Neural crest cell (in vitro differentiated cells): ENCODE measurements around the gene LRRC31. TPM values are rescaled to one million over a fixed set of nuclear protein-coding genes. Genes with fewer than 3 reads are reported as not detected.
A peak's percentile ranks its signal among the peaks of the same experiment; 100 is the strongest.

ENCODE experiments used
- DNase-seq: peaks from one replicate; pipeline ENCODE4 v3.0.0; 2021; ENCODE audit warnings: low read depth, mixed read lengths, low spot score
- H3K27ac Mint-ChIP-seq: one replicate; pipeline ENCODE4 v1.8.0; 2021; ENCODE audit warnings: mild to moderate bottlenecking, mixed read lengths; ENCODE audit not compliant: unreplicated experiment
- H3K27me3 Mint-ChIP-seq: 2 replicates; pipeline ENCODE4 v1.8.0; 2021; ENCODE audit warnings: low read depth, mild to moderate bottlenecking, mixed read lengths
- H3K36me3 Mint-ChIP-seq: 2 replicates; pipeline ENCODE4 v1.8.0; 2021; ENCODE audit warnings: low read depth, mild to moderate bottlenecking, mixed read lengths
- H3K4me1 Mint-ChIP-seq: 2 replicates; pipeline ENCODE4 v1.8.0; 2021; ENCODE audit warnings: mixed read lengths
- H3K4me3 Mint-ChIP-seq: one replicate; pipeline ENCODE4 v1.8.0; 2021; ENCODE audit warnings: mild to moderate bottlenecking, mixed read lengths
- H3K9me3 Mint-ChIP-seq: 2 replicates; pipeline ENCODE4 v1.8.0; 2021; ENCODE audit warnings: mixed read lengths
- CTCF ChIP-seq: fragments of 200-600 bp; sonication (generic); conservative IDR thresholded peaks from 2 replicates; pipeline ENCODE4 v1.5.0; 2021; ENCODE audit warnings: antibody characterized with exemption, mild to moderate bottlenecking
- total RNA-seq: library from RNA; stranded (reverse); gene quantifications from 2 replicates; pipeline ENCODE4 v1.2.1, GENCODE V29; 2021

LRRC31 gene
- total RNA-seq, 1 donor from 2014 or later = not detected

DNA sequence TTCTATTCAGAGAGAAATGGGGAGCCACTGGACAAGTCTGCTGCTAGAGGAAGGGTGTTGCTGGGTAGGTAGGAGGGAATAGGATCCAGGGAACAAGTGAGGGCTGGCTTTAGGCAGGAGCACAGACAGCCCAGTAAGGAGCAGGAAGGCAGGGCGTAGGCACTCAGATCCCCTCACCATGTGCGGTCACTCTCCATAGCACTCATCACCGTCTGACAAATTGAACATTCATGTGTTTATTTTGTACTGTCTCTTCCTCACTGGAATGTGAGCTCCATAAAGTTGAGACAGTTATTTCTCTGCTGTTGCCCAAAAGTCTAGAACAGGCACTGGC, 32.8 kb downstream of the LRRC31 start:
- peaks cover 11% of the 10 kb centered on the region for H3K4me1 Mint-ChIP-seq
- DNase-seq = no peak
- H3K9me3 Mint-ChIP-seq = peaks cover 3% of the 10 kb centered on the region
- H3K4me3 Mint-ChIP-seq = no peak overlapping the region
- H3K36me3 Mint-ChIP-seq = no peaks in the 10 kb centered on the region
- H3K27me3 Mint-ChIP-seq = no peaks in the 10 kb centered on the region
- no peak for TF ChIP-seq CTCF
- peak overlapping the region; percentile 40 for H3K27ac Mint-ChIP-seq

GRCh38 chr3:169836078-169836941, 33.4 kb downstream of the LRRC31 start:
- Mint-ChIP-seq H3K9me3 (peaks cover 3% of the 10 kb centered on the region), H3K36me3 (no peaks in the 10 kb centered on the region), H3K4me3 (no peak overlapping the region), H3K4me1 (peaks cover 11% of the 10 kb centered on the region), H3K27ac (peak overlapping the region; percentile 40), H3K27me3 (no peaks in the 10 kb centered on the region)
- TF ChIP-seq CTCF = no peak
- no peak for DNase-seq

DNA sequence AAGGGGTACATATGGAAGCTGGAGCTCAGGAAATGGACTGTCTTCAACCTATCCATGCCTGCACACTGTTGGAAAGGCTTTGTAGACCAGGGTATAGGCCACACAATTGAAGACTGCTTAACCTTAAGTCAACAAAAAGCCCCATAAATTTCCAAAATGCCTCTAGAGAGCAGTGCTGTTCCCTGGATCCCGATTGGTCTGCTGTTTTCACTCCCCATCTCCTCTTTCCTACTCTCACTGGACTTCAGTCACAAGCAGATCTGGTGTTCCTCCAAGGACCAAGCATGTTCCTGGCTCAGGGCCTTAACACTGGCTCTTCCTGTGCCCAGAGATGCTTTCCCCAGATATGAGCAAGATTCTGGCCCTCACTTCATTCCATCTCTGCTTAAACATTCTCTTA, 34.2 kb downstream of the LRRC31 start:
- no peaks in the 10 kb centered on the region for H3K27me3 Mint-ChIP-seq
- H3K36me3 Mint-ChIP-seq = no peaks in the 10 kb centered on the region
- peaks cover 3% of the 10 kb centered on the region for H3K9me3 Mint-ChIP-seq
- H3K27ac Mint-ChIP-seq = no peak overlapping the region
- H3K4me3 Mint-ChIP-seq = no peak overlapping the region
- peaks cover 11% of the 10 kb centered on the region for H3K4me1 Mint-ChIP-seq
- no peak for DNase-seq
- TF ChIP-seq CTCF = no peak

- no peaks in the 10 kb centered on the region for H3K36me3 Mint-ChIP-seq
- no peak overlapping the region for H3K27ac Mint-ChIP-seq
- DNase-seq = no peak
- TF ChIP-seq CTCF = no peak
- H3K4me1 Mint-ChIP-seq = no peaks in the 10 kb centered on the region
- no peak overlapping the region for H3K4me3 Mint-ChIP-seq
- no peaks in the 10 kb centered on the region for H3K27me3 Mint-ChIP-seq
- peaks cover under 1% of the 10 kb centered on the region for H3K9me3 Mint-ChIP-seq
Measured at GRCh38 chr3:169827712-169828111, 42.0 kb downstream of the LRRC31 start.

GRCh38 chr3:169825316-169825715, 44.4 kb downstream of the LRRC31 start:
- Mint-ChIP-seq H3K36me3 (no peaks in the 10 kb centered on the region), H3K4me3 (no peak overlapping the region), H3K9me3 (no peaks in the 10 kb centered on the region), H3K27ac (no peak overlapping the region), H3K27me3 (no peaks in the 10 kb centered on the region), H3K4me1 (no peaks in the 10 kb centered on the region)
- TF ChIP-seq CTCF = no peak
- no peak for DNase-seq
